Umbilical cord (tissue), 2 donors: ENCODE measurements around the gene WBP2. TPM values are rescaled to one million over a fixed set of nuclear protein-coding genes. Genes with fewer than 3 reads are reported as not detected.
A peak's percentile ranks its signal among the peaks of the same experiment; 100 is the strongest.
"Not testable (repeated sequence)": the region's sequence is repeated elsewhere in the genome, so short reads cannot be mapped to it uniquely, and the experiment has no call there.

Experiments used
- DNase-seq: peaks from one replicate; pipeline ENCODE4 v3.0.0-alpha.2; 2015; ENCODE audit warnings: low spot score
- total RNA-seq: library from RNA; depleted of rRNA; stranded (reverse); fragments of >200 nt; gene quantifications from one replicate; pipeline ENCODE4 v1.2.3, GENCODE V29; 2014; ENCODE audit warnings: low replicate concordance; ENCODE audit not compliant: insufficient read depth

The WBP2 gene
- total RNA-seq, 1 donor from 2014 or later: 13.7 TPM

DNA sequence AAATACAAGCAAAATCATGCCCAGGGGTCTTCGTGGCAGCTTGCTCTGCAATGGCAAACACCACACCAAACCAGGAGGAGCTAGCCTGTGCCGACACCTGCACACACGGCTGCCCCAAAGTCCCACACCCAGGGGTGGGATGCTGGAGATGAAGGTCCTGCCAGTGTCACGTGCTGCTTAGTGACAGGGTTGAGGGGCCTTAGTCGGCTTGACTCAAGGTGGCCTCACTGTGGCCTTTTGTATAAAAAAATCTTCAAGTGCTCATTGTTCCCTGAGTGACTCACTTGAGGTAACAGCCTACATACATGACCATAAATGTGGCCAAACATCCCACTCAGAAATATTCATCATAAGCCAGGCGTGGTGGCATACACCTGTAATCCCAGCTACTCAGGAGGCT is 34.3 kb upstream of the WBP2 start:
- no peak for DNase-seq

DNA sequence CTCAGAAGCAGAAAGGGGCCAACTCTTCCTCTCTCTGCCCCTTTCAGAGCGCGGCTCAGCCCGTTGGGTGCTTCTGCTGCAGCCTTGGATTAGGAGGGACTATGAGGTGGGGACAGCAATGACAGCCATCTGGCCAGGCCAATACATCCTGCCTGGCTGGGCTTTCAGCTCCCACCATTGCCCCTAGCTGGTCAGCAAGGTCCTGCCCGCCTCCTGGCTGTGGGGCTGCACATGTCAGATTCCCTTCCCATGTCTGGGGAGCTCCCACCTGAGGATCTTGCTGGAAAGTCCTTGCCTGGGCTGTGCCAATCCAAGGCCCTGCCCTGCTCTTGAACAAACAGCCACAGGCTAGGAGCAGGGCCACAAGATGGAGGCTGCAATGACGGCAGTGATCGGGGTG is 33.3 kb upstream of the WBP2 start:
- no peak for DNase-seq

DNA sequence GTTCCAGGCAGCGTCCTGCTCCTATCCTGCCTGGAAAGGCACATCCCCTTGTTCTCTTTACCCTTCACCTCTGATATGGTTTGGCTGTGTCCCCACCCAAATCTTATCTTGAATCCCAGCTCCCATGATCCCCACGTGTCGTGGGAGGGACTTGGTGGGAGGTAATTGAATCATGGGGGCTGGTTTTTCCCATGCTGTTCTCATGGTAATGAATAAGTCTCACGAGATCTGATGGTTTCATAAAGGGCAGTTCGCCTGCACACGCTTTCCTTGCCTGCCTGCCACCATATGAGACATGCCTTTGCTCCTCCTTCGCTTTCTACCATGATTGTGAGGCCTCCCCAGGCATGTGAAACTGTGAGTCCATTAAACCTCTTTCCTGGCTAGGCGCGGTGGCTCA is 30.7 kb upstream of the WBP2 start:
- not testable (repeated sequence) for DNase-seq

DNA sequence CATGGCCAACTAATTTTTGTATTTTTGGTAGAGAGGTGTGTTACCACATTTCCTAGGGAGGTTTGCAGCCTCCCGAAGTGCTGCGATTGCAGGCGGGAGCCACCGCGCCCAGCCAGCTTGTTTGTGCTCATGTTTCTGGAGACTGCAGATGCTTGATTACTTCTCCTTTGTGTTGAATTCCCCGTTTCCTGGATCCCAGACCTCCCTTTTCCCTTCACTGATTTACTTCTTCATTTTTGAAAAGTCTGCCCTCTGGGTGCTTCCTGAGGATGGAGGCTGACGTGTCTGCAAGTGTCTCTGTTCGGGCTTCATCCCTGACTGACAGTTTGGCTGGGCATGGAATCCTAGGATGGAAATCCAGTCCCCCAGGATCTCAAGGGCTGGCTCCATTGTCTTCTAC is 30.3 kb upstream of the WBP2 start:
- DNase-seq: no peak

DNA sequence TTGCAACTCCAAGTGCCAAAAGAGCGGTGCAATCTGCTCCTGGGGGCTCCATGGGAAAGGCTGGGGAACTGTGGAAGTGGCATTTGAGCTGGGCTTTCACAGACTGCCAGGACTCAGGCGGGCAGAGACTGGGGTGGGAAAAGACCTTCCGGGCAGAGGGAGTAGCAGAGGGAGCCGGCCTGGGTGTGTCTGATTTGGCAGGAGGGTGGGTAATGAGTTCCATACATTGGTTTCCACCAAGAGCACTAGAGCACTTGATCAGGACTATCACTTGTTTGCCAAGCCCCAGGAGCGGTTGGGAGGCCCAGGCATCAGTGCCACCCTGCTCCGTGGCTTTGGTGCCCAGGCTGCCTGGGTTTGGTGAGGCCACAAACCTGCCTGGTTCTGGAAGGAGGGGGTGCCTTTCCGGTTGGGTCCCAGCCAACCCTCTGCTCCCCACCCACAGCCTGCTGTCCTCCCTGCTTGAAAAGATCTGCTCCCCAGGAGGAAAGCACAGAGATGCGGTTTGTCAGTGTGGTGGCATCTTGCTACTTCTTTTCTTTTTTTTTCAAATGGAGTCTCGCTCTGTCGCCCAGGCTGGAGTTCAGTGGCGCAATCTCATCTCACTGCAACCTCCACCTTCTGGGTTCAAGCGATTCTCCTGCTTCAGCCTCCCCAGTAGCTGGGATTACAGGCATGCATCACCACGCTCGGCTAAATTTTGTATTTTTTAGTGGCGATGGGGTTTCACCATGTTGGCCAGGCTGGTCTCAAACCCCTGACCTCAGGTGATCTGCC is 26.7 kb upstream of the WBP2 start:
- no peak for DNase-seq

DNA sequence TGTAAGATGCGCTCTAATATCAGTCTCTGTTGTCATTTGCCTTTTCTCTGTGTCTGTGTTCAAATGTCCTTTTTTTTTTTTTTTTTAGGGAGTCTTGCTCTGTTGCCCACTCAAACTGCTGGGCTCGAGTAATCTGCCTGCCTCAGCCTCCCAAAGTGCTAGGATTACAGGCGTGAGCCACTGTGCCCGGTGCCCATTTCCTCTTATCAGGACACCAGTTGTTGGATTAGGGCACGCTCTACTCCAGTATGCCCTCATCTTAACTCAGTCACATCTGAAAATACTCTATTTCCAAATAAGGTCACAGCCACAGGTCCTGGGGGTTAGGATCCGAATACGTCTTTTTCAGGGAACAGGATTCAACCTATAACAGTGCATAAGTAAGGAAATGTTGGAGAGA is 25.1 kb upstream of the WBP2 start:
- no peak for DNase-seq

DNA sequence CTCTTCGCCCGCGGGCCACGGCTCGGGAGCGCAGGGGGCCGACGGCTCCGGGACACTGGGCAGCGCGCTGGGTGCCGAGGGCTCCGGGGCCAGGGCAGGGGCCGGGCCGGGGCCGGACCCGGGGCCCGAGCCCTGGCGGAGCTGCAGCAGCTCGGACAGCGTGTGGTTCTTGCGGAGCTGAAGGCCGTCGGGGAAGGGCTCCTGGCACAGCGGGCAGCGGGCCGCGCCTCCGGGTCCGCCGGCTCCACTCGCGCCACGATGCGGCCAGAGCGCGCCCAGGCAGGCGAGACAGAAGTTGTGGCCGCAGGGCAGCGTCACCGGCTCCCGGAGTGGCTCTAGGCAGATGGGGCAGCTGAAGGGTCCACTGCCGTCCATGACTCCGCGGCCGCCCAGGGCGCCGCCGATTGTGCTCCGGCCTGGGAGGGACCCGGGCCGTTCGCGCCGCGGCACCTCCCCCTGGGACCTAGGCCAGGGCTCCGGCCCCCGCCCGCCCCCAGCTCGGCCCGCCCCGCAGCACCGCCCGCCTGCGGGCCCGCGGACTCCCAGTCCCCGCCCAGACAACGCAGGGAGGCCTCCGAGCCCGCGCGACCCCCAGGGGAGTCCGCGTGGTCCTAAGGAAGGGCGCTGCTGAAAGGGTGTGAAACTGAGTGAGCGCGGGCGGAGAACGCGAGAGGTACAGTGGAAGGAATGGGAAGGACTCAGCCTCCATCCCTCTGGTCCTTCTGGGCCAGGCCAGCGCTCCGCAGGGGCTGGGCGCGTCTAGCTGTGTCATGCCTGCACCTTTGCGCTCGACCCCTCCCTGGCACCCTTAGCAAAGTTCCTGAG is 23.3 kb upstream of the WBP2 start, which contains the start of gene TRIM47:
TRIM47 (minus strand) TSS at position 408 of the 825 bp plus-strand sequence; CDS start at position 375, 33 bp downstream.
- peak; percentile 88 for DNase-seq

DNA sequence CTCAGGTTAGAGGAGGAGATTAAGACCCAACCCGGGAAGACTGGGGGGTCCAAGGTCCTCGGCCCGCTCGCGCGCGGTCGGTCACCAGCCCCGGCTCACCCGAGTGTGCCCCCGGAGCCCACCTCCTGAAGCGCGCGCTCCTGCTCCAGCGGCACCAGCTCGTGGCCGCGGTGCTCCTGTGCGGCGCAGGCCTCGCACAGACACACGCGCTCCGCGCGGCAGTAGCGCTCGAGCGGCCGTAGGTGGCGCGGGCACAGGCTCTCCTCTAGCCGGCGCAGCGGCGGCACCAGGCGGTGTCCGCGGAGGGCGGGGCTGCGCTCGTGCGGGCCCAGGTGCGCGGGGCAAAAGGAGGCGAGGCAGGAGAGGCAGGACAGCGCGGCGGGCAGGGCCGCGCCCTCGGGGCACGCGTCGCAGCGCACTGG is 22.6 kb upstream of the WBP2 start:
- DNase-seq: peak; percentile 78

DNA sequence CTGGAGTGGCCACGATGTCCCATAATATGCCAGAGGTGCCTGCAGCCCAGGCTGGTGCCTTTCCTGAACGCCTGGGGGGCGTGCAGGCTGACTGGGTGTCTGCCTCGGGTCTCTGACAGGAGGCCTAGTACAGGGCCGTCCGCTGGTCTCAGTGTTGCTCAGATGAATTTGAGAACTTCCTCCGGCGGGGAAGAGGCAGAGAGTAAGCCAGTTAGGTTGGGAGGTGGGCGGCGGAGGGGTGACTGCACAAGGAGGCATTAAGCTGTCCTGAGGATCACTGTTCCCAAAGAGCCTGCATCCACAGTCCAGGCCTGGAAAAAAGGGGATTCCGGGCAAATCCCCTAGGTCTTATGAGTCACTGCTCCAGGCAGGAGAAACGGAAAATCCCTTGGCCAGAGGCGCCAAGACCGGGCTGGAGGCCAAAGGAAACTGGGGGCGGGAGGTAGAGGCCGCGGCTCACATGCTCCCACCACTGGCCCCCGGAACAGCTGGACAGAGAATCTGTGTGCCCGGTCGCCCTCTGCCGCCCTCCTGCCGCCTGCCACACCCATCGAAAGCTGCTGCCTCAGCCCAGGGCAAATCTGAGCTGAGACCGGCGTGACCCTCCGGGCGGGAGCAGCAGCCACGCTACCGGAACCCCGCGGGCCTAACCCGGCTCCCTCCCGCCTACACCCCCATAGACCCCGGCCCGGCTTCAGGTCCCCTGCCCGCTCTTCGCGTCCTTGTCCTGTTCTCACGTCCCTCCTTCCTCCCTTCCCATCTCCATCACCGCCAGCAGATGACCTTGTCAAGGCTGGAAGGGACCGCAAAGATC is 22.0 kb upstream of the WBP2 start:
- DNase-seq: peak; percentile 98

DNA sequence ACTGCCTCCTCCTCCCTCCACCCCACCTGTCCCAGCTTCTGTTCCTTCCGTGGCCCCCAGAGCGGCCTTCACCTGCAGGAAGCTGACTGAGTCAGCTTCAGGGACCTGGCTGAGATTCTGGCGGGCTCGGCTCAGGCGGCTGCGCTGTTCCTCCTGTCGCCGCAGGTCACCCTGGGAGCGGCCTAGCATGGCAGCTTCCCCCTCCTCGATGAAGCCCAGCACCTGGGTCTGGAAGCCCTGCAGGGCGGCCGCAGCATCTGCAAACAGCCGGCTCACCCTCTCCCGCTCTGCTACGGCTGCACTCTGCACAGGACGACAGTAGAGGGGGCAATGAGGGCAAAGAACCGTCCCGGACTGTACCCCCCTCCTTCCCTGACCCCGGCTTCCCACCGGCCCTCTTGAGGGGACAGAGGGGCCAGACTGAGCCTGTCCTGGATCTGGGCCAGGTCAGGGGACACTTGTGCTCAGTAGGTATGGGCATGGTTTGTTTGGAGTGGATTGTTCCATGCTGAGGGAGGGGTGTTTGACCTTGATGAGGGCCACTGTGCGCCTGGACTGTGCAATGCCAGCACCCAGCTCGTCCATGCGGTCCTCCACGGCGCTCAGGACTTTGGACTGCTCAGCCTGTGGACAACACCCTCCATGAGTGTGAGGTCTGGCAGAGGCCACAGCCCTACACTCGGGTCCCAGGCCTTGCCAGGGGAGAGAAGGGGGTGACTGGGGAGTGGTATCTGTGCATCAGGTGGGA is 21.2 kb upstream of the WBP2 start:
- no peak for DNase-seq

DNA sequence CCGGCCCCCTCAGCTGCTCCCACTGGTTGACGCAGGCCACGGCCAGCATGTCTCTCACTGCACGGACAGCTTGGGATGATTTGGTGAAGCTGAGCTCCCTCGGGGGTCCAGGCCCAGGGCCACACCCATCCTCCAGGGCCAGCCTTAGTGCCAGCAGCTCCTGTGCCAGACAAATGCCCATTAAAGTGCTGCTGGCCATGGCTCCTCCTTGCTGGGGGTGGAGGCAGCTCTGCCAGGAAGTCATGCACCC is 20.7 kb upstream of the WBP2 start:
- DNase-seq: no peak

DNA sequence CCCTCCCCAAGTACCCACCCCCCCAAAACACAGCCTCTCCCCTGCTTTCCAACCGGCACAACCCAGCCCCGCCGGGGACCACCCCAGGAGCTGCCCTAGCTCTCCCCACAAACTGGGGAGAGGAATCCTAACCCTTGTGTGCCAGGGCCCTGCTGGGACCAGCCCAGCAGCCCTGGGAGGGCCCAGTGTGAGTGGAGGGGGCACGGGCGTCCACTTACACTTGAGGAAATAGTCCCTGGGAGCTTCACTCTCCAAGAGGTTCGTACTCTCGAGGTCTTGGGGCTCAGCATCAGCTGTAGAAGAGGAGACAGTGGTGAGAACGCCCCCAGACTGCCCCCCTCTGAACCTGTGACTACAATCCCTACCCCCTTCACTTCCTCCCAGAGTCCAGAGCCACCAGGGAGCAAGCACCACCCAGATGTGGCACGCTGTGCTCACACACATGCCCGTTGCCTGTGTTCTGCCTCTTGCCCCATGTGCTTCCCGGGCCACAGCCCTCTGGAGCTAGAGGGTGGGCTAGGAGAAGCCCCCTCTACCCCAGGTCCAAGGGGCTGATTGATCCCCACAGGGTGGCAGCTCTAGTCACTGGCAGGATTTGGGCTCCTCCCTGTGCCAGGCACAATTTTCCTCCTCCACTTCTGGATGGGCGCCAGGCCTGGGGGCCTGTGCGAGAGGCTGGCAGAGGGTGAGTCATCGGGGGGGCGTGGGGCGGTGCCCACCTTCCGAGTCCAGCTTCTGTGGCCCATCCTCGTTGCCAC is 20.2 kb upstream of the WBP2 start:
- DNase-seq: no peak

DNA sequence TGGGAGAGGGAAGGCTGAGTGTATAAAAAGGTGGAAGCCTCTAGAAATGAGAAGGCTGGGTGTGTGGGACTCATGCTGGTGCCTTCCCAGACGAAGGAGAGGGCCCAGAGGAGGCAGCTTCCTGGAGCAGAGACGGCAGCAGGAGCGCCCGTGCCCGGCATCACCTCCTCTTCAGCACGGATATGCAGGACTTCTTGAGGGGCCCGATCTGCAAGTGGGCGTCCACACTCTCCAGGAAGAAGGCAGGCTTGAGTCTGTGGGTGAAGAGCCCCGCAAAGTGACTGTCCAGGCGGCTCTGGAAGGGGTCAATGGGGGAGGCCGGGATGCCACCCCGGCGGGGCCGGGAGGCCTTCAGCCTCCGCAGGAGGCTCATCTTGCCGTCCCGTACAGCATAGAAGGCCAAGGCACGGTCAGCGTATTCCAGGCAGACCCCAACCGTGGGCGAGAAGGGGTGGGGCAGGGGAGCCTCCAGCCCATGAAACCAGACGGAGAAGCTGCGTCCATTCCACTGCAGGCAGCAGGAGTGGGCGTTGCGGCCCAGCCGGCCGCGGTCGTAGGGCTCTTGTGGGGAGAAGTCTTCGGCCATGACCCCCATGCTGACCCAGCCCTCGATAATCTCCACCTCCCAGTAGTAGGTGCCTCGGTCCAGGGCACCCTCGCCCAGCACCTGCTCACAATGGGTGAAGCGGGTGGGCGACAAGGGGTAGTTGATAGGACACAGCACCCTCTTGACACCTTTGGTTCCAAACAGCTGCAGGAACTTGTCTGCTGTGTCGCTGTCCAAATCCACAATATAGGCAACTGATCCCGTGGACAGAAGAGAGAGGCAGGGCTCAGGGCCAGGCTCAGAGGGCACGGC is 19.4 kb upstream of the WBP2 start:
- no peak for DNase-seq

DNA sequence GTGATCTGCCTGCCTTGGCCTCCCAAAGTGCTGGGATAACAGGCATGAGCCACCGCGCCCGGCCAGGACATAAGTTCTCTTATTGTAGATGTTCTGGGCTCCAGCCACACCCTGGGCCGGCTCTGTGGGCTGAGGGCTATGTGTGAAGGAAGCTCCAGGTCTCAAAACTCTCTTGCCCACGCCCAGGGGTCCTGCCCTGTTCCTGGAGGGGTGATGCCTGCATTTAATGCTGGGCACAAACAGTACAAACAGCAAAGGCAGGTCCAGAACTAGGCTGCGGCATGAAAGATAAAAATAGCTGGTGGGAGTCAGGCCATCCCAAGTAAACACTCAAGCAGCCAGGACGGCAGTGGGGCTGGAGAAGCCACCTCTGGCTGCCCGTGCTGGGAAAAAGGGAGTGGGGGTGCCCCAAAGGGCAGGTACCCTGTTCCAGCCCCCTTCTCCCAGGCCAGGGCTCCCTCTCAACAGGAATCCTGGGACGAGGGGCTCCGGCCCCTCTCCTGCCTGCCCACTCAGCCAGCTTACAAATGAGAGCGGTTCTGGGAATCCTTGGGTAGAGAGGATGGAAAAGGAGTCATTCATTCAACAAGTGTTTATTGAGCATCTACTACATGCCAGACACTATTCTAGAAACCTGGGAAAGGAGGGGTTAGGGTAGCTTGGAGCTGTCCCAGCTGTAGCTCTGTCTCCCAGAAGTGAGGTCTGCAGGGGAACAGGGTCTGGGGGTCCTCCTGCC is 18.6 kb upstream of the WBP2 start:
- DNase-seq: no peak

DNA sequence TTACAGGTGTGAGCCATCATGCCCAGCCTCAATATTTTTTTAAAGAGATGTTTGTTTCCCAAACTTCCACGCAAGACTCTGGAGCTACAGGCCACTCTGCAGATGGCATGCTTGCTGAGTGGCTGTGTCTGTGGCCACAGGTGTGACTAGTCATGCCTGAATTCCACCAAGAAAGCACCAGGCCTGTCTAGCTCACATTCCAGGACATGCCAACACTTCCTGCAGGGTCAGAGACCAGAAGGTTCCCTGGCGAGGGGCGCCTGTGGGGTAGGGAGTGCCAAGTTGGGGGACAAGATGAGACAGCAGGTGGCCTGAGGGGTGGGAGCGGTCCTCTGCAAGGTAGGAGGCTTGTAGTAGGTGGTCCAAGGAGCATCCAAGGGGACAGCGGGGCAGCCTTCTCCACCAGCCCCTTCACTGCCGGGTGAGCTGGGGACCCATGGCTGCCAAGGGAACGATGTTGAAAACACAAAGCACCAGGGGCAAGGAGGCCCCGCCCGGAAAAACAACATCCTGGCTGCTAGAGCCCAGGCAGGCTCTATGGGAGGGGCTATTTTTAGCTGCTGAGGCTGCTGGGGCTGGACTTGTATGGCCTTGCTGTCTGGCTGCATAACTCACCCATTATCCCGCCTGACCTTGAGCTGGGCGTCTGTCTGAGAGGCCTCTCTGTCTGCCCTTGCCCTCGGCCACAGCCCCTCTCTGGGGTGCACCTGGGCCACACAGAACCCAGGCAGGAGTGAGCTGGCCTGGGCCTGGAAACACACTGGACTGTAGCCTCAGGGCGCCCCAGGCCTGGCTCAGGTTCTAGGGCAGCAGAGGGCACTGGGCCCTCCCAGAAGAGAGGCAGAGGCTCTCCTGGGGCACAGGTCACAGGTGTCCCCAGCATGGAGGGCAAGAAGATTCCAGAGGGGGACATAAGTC is 17.6 kb upstream of the WBP2 start:
- peak; percentile 94 for DNase-seq

DNA sequence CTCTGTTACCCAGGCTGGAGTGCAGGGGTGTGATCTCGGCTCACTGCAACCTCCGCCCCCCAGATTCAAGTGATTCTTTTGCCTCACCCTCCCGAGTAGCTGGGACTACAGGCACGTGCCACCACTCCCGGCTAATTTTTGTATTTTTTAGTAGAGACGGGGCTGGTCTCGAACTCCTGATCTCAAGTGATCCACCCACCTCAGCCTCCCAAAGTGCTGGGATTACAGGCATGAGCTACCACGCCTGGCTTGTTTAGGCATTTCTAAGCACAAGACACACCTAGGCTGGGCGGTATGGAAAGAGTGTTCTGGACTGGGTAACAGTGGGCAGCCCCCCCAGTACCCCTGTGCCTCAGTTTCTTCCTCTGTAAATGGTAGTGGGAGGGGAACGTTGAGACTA is 15.1 kb upstream of the WBP2 start:
- DNase-seq: not testable (repeated sequence)

DNA sequence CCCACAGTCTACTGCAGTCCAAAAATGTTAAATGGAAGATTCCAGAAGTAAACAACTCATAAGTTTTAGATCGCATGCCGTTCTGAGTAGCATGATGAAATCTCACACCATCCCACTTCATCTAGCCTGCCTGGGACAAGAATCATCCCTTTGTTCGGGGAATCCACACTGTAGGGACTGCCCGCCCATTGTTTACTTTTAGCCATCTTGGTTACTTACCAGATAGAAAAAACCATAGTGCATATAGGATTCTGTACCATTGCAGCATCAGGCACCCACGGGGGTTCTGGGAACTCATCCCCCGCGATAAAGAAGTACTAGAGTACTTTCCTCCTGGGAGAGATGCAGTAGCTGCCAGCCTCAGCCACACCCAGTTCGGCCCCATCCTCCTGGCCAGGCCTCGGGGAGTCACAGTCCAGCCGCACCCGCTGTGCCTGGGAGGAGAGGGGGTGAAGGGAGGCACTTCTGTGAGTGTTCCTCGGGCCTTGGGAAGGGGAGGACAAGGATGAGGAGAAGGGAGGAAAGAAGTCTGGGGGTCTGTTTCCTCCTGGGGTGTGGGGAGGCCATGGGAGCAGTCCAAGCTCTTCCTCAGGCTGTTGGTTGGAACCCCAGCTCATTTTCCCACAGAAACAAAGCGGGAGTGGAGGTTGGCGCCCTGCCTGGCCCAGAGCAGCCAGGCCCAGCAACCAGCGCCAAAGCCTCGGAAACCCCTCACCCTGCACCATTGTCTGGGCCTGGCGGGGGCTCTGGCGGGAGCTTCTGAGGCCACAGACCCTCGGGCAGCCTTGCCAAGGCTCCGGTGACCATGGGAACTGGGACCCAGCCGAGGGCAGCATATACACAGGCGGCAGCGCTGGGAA is 14.4 kb upstream of the WBP2 start:
- DNase-seq: no peak
